WI38 (cell line): ENCODE data around the gene USP48.
"Not testable (repeated sequence)": the region's sequence is repeated elsewhere in the genome, so short reads cannot be mapped to it uniquely, and the experiment has no call there.

ENCODE experiments used
- H3K4me3 ChIP-seq: 2 replicates; pipeline ENCODE4 v1.5.1; 2011; ENCODE audit warnings: low read depth, mild to moderate bottlenecking, control low read depth, low read length
- TF ChIP-seq, protein P1 (sequence below): IDR thresholded peaks from 2 replicates; pipeline ENCODE4 v1.5.1; 2012; ENCODE audit warnings: low read depth, mild to moderate bottlenecking, control low read depth, low read length

The USP48 gene

GRCh38 chr1:21770201-21770600, 12.7 kb downstream of the USP48 start:
- no peak overlapping the region for H3K4me3 ChIP-seq

DNA sequence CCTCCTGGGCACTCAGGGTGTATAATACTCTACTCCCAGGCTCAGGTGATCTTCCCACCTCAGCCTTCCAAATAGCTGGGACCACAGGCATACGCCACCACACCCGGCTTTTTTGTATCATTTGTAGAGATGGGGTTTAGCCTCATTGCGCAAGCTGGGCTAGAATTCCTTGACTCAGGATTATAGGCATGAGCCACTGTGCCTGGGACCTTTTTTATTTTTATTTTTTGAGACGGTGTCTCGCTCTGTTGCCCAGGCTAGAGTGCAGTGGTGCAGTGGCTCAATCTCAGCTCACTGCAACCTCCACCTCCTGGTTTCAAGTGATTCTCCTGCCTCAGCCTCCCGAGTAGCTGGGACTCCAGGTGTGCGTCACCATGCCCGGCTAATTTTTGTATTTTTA, 15.8 kb downstream of the USP48 start:
- H3K4me3 ChIP-seq: not testable (repeated sequence)

More at GRCh38 chr1:21770201-21770600, 12.7 kb downstream of the USP48 start:
- TF ChIP-seq, protein P1, sequence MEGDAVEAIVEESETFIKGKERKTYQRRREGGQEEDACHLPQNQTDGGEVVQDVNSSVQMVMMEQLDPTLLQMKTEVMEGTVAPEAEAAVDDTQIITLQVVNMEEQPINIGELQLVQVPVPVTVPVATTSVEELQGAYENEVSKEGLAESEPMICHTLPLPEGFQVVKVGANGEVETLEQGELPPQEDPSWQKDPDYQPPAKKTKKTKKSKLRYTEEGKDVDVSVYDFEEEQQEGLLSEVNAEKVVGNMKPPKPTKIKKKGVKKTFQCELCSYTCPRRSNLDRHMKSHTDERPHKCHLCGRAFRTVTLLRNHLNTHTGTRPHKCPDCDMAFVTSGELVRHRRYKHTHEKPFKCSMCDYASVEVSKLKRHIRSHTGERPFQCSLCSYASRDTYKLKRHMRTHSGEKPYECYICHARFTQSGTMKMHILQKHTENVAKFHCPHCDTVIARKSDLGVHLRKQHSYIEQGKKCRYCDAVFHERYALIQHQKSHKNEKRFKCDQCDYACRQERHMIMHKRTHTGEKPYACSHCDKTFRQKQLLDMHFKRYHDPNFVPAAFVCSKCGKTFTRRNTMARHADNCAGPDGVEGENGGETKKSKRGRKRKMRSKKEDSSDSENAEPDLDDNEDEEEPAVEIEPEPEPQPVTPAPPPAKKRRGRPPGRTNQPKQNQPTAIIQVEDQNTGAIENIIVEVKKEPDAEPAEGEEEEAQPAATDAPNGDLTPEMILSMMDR: no peak

DNA sequence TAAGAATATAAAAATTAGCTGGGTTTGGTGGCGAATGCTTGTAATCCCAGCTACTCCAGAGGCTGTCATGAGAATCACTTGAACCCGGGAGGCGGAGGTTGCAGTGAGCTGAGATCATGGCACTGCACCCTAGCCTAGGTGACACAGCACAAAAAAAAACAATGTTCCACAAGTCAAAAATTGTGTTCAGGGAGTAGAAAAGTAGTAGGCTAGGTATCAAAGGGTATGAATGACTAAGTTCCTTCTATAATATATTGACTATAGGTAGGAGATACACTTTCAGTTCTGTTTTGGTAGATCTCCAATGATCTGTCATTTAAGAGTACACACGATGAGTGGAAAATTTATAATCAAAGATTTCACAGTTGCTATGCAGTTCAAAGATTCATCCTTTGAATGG, 16.7 kb downstream of the USP48 start:
- TF ChIP-seq, protein P1: no peak
- no peak overlapping the region for H3K4me3 ChIP-seq

GRCh38 chr1:21764615-21765423, 18.1 kb downstream of the USP48 start:
- H3K4me3 ChIP-seq: no peak overlapping the region
- TF ChIP-seq, protein P1: no peak

DNA sequence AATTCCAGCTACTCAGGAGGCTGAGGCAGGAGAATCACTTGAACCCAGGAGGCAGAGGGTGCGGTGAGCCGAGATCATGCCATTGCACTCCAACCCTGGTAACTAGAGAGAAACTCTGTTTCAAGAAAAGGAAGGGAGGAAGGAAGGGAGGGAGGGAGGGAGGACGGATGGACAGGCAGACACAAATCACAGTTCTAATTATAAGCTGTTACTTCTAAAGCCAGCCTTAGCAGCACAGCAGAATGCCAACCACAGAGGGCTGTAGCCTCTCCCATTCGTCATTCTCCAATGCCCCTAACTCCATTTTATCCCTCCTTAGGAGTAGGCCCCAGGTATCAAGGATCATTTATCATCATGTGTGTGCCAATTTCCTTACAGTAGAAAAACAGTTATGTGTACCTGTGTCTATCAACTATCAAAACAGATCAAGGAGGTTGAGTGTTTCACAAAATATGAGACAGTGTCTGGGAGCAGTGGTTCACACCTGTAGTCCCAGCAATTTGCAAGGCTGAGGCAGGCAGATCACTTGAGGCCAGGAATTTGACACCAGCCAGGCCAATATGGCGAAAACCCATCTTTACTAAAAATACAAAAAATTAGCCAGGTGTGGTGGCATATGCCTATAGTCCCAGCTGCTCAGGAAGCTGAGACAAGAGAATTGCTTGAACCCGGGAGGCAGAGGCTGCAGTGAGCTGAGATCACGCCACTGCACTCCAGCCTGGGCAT, 19.1 kb downstream of the USP48 start:
- TF ChIP-seq, protein P1: no peak
- no peak overlapping the region for H3K4me3 ChIP-seq

GRCh38 chr1:21763236-21763635, 19.7 kb downstream of the USP48 start:
- no peak overlapping the region for H3K4me3 ChIP-seq
- TF ChIP-seq, protein P1: no peak

GRCh38 chr1:21762022-21762404, 20.9 kb downstream of the USP48 start:
- TF ChIP-seq, protein P1: no peak
- H3K4me3 ChIP-seq: no peak overlapping the region
